B cell (primary cell): ENCODE data around the gene ABHD3. TPM values are rescaled to one million over a fixed set of nuclear protein-coding genes. Genes with fewer than 3 reads are reported as not detected.

Experiments
- ATAC-seq: fragments of 200-7000 bp; cut with Tn5 transposase; one replicate; pipeline ENCODE4 v1.10.0; 2021; ENCODE audit warnings: low read depth, mild to moderate bottlenecking, moderate number of reproducible peaks, moderate library complexity
- CTCF ChIA-PET: fragments of 350-600 bp; sonication (Branson Sonifier 250); formaldehyde crosslinking; loops from one replicate; lab custom pipeline; 2021; ENCODE audit warnings: antibody characterized with exemption, inconsistent platforms; lab: Charles Lee
- POLR2A ChIA-PET: fragments of 350-600 bp; sonication (Branson Sonifier 250); formaldehyde crosslinking; loops from one replicate; lab custom pipeline; 2021; ENCODE audit warnings: antibody characterized with exemption; lab: Charles Lee
- DNase-seq: peaks from one replicate; pipeline ENCODE4 v3.0.0; 2013
- H2AFZ ChIP-seq: 2 replicates; pipeline ENCODE4 v1.6.1; 2012; ENCODE audit warnings: mild to moderate bottlenecking, low read depth, low read length; ENCODE audit not compliant: insufficient read depth, poor library complexity, severe bottlenecking
- H3K27ac ChIP-seq, 2 donors: 1 replicate in 1 of 2; 2 replicates in 1 of 2; pipeline ENCODE4 v1.5.1; 2012 to 2013; ENCODE audit warnings: low read length in 2 of 2, mild to moderate bottlenecking in 2 of 2, moderate library complexity in 1 of 2
- H3K27me3 ChIP-seq, 4 experiments: fragments of 200-600 bp in 1 of 4; sonication (generic) in 1 of 4; replicated peaks in 1 of 4; 1 replicate in 2 of 4; 2 replicates in 2 of 4; pipeline versions ENCODE4 v1.6.1 to v1.7.0; 2013 to 2016; ENCODE audit warnings: low read length in 3 of 4, mild to moderate bottlenecking in 2 of 4, mixed read lengths in 1 of 4, moderate library complexity in 1 of 4; ENCODE audit not compliant: insufficient read depth in 4 of 4, control insufficient read depth in 3 of 4; ENCODE audit errors: control extremely low read depth in 1 of 4
- H3K36me3 ChIP-seq, 2 experiments: replicated peaks in 1 of 2; 1 replicate in 1 of 2; 2 replicates in 1 of 2; pipeline versions ENCODE4 v1.6.1 to v1.7.1; 2013; ENCODE audit warnings: low read length in 1 of 2; ENCODE audit not compliant: insufficient read depth in 2 of 2, control insufficient read depth in 1 of 2; ENCODE audit errors: control extremely low read depth in 1 of 2, extremely low read depth in 1 of 2
- H3K4me1 ChIP-seq, 2 donors: fragments of 200-600 bp in 1 of 2; sonication (generic) in 1 of 2; 1 replicate in 1 of 2; 2 replicates in 1 of 2; pipeline versions ENCODE4 v1.5.1 to v1.6.1; 2013 to 2017; ENCODE audit warnings: low read length in 2 of 2; ENCODE audit not compliant: control insufficient read depth in 2 of 2, insufficient read depth in 2 of 2
- H3K4me2 ChIP-seq: replicated peaks from 2 replicates; pipeline ENCODE3; 2012; ENCODE audit warnings: mild to moderate bottlenecking, low read depth, low read length; ENCODE audit not compliant: poor library complexity, severe bottlenecking
- H3K4me3 ChIP-seq, 5 experiments: fragments of 200-600 bp in 1 of 5; sonication (generic) in 1 of 5; 1 replicate in 3 of 5; 2 replicates in 2 of 5; pipeline versions ENCODE4 v1.5.1 to v1.7.0; 2011 to 2016; ENCODE audit warnings: low read length in 4 of 5, mild to moderate bottlenecking in 4 of 5, low read depth in 2 of 5, control low read depth in 1 of 5, moderate library complexity in 1 of 5; ENCODE audit not compliant: insufficient read depth in 1 of 5; ENCODE audit errors: control extremely low read depth in 1 of 5, extremely low read depth in 1 of 5
- H3K79me2 ChIP-seq: fragments of 200-600 bp; sonication (generic); one replicate; pipeline ENCODE4 v1.6.0; 2016; ENCODE audit warnings: low read length; ENCODE audit not compliant: control insufficient read depth, insufficient read depth
- H3K9ac ChIP-seq: fragments of 200-600 bp; sonication (generic); 2 replicates; pipeline ENCODE4 v1.6.1; 2017; ENCODE audit warnings: mild to moderate bottlenecking, low read length, moderate library complexity
- H3K9me3 ChIP-seq, 3 donors: one replicate each; pipeline versions ENCODE4 v1.6.1 to v1.7.1; 2013; ENCODE audit warnings: low read length in 2 of 3; ENCODE audit not compliant: control insufficient read depth in 2 of 3, insufficient read depth in 1 of 3; ENCODE audit errors: control extremely low read depth in 1 of 3
- H4K20me1 ChIP-seq: 2 replicates; pipeline ENCODE4 v1.6.0; 2012; ENCODE audit warnings: mild to moderate bottlenecking, low read length; ENCODE audit not compliant: insufficient read depth, control insufficient read depth, poor library complexity, severe bottlenecking
- H3K27ac Mint-ChIP-seq: one replicate; pipeline ENCODE4 v1.8.0; 2021; ENCODE audit warnings: mixed read lengths
- H3K27me3 Mint-ChIP-seq: one replicate; pipeline ENCODE4 v1.8.0; 2021; ENCODE audit warnings: mixed read lengths
- H3K4me1 Mint-ChIP-seq: one replicate; pipeline ENCODE4 v1.8.0; 2021; ENCODE audit warnings: mixed read lengths
- H3K4me3 Mint-ChIP-seq: one replicate; pipeline ENCODE4 v1.8.0; 2021; ENCODE audit warnings: mixed read lengths
- H3K9me3 Mint-ChIP-seq: one replicate; pipeline ENCODE4 v1.8.0; 2022; ENCODE audit warnings: mixed read lengths; ENCODE audit not compliant: insufficient read depth
- CTCF ChIP-seq: fragments of 200-600 bp; IDR thresholded peaks from one replicate; pipeline ENCODE4 v1.8.0; 2022; ENCODE audit warnings: antibody characterized with exemption, mild to moderate bottlenecking
- EZH2 ChIP-seq: IDR thresholded peaks from 2 replicates; pipeline ENCODE4 v1.6.1; 2012; ENCODE audit warnings: borderline replicate concordance, low read depth, mild to moderate bottlenecking, moderate library complexity, low read length; ENCODE audit not compliant: insufficient read depth, poor library complexity, severe bottlenecking
- WGBS: methylation state at CpG from one replicate; pipeline ENCODE4 v1.1.5; 2013; ENCODE audit warnings: missing lambda C conversion rate; ENCODE audit not compliant: insufficient coverage; 5-methylcytosine and 5-hydroxymethylcytosine counted together
- intact Hi-C: fragments of 100-400 bp; cut with micrococcal nuclease; formaldehyde crosslinking; loops from one replicate; pipeline ENCODE4 v1.10.0; 2022
- polyA plus RNA-seq: library from polyadenylated mRNA; depleted of rRNA; stranded (reverse); fragments of >200 nt; gene quantifications from 2 replicates; pipeline ENCODE4 v1.2.3, GENCODE V29; 2012
- total RNA-seq, 2 donors: library from RNA; stranded (reverse); fragments of 120-200 nt in 1 of 2; gene quantifications; 1 replicate in 1 of 2; 2 replicates in 1 of 2; pipeline versions ENCODE4 v1.2.3 to v1.2.4, GENCODE V29; 2013 to 2022

Gene ABHD3
- total and polyA plus RNA-seq, 2 donors (not counting 1 experiment from before 2014, with no cell fraction given) = 24.7 to 27.6 TPM

GRCh38 chr18:21745231-21745630, 40.7 kb upstream of the ABHD3 start:
- Histone ChIP-seq H4K20me1 (peaks cover 5% of the 10 kb centered on the region), H3K36me3 (no peaks in the 10 kb centered on the region), H3K4me2 (no peak overlapping the region), H3K27ac (no peak overlapping the region), H3K4me1 (peaks cover 9 to 10% of the 10 kb centered on the region in 2 donors), H3K79me2 (peaks cover 33% of the 10 kb centered on the region), H3K9me3 (no peaks in the 10 kb centered on the region), H3K4me3 (no peak overlapping the region), H2AFZ (no peak overlapping the region), H3K27me3 (no peaks in the 10 kb centered on the region), H3K9ac (no peak overlapping the region)
- intact Hi-C loops = no loop called here
- TF ChIP-seq CTCF (no peak), EZH2 (no peak)
- Mint-ChIP-seq H3K4me1 (peaks cover 41% of the 10 kb centered on the region), H3K27ac (no peak overlapping the region), H3K27me3 (no peaks in the 10 kb centered on the region), H3K4me3 (no peak overlapping the region), H3K9me3 (no peaks in the 10 kb centered on the region)
- DNase-seq (peak; percentile 13), ATAC-seq (no peak)
- ChIA-PET POLR2A (no interaction called here), CTCF (no interaction called here)
- 100% methylated on average over 4 of the region's 5 CpGs for WGBS

GRCh38 chr18:21743166-21743832, 38.7 kb upstream of the ABHD3 start:
- ATAC-seq (no peak), DNase-seq (no peak)
- H3K4me1 Mint-ChIP-seq = peaks cover 47% of the 10 kb centered on the region
- H3K4me1 ChIP-seq = peaks cover 13 to 15% of the 10 kb centered on the region in 2 donors
- ChIA-PET POLR2A (interaction anchor here (0.9 kb wide), 1 partner anchor 36 kb away, joined by 3 read pairs; no protein-coding TSS in a partner anchor), CTCF (interaction anchor here (0.7 to 1.3 kb wide), 2 partner anchors 131 to 143 kb away, joined by 4 read pairs; partner anchors contain the start of genes ESCO1 and SNRPD1)
- no peaks in the 10 kb centered on the region for H3K27me3 ChIP-seq
- intact Hi-C loops = no loop called here
- H4K20me1 ChIP-seq = peaks cover 5% of the 10 kb centered on the region
- no peaks in the 10 kb centered on the region for H3K36me3 ChIP-seq
- TF ChIP-seq EZH2 (no peak), CTCF (no peak)
- 76% methylated on average over 2 of the region's 7 CpGs for WGBS
- no peaks in the 10 kb centered on the region for H3K9me3 ChIP-seq
- H3K27ac ChIP-seq = no peak overlapping the region
- no peaks in the 10 kb centered on the region for H3K27me3 Mint-ChIP-seq
- peaks cover 17% of the 10 kb centered on the region for H3K79me2 ChIP-seq
- H3K27ac Mint-ChIP-seq = no peak overlapping the region
- no peak overlapping the region for H3K9ac ChIP-seq
- H2AFZ ChIP-seq = no peak overlapping the region
- H3K9me3 Mint-ChIP-seq = no peaks in the 10 kb centered on the region
- no peak overlapping the region for H3K4me2 ChIP-seq
- no peak overlapping the region for H3K4me3 ChIP-seq
- H3K4me3 Mint-ChIP-seq = peak overlapping the region; percentile 61
